Fibroblast of peridontal ligament (primary cell): ENCODE measurements around the gene MDH1B.
A peak's percentile ranks its signal among the peaks of the same experiment; 100 is the strongest.
"Not testable (repeated sequence)": the region's sequence is repeated elsewhere in the genome, so short reads cannot be mapped to it uniquely, and the experiment has no call there.

Source experiments
- DNase-seq: peaks from one replicate; pipeline ENCODE4 v3.0.0-alpha.2; 2010; ENCODE audit errors: extremely low read depth

Gene MDH1B

DNA sequence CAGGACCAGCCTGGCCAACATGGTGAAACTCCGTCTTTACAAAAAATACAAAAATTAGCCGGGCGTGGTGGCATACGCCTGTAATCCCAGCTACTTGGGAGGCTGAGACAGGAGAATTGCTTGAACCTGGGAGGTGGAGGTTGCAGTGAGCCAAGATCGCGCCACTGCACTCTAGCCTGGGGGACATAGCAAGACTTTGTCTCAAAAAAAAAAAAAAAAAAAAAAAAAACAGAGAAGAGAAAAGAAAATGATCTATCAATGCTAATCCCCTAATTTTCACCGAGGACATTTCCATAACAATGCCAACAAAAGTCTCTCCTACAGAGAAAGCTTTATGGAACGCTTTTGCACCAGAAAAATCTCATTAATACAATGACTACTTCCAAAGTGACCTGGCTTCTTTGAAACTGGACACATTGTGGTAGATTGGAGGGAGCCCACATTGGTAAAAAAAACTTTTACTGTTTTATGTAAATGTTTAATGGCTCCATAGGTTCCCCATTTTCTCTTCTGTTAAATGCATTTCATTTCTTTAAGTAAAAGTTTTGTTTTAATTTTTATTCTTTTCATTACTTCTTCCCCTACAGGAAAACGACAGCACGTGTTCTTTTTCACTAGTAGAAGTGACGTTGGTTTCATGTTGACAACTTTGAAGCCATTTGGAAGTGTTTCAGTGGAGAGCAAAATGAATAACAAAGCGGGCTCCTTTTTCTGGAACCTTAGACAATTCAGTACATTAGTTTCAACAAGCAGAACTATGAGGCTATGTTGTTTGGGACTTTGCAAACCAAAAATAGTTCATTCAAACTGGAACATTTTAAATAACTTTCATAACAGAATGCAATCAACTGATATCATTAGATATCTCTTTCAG is 1.2 kb upstream of the MDH1B start:
- no peak for DNase-seq

- DNase-seq = no peak
Measured at GRCh38 chr2:206764673-206765241, 371 bp downstream of the MDH1B start.

GRCh38 chr2:206756816-206757215 is 8.3 kb downstream of the MDH1B start:
- no peak for DNase-seq

DNA sequence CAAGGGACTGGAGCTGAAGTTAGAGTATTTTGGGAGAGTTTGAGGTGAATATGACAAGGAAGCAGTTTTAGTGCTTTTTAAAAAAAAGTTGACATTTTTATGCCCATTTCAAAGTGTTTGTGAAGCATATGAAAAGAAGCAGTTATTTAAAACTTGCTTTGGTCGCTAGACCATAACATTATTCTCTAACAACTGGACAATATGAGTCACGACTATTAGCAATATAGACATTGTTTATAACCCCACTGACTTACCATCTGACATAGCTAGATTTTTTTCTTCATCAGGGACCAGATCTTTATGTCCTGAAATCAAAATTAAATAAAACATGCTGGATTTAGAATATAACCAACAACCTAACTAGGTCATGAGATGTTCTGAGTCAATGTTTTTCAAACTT is 24.3 kb downstream of the MDH1B start:
- DNase-seq = no peak

GRCh38 chr2:206739271-206739670 is 25.9 kb downstream of the MDH1B start:
- no peak for DNase-seq

DNA sequence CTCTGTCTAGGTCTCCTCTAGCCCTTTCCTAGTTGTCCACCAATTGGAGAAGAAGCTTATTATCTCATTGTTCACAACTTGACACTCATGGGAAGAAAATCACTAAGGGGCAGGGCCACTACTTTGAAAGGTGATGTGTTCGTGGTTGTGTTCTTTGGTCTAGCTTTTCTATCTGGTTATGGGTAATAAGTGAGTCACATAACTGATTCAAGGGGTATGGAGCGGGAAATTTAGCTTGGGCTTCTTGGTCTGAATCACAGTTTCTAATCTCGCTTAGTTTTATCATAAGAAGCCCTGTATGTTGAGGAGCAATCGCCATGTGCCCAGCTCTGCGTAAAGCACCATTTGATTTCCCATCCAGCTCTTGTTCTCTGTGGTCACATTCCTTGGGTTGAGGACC is 28.2 kb downstream of the MDH1B start:
- no peak for DNase-seq

DNA sequence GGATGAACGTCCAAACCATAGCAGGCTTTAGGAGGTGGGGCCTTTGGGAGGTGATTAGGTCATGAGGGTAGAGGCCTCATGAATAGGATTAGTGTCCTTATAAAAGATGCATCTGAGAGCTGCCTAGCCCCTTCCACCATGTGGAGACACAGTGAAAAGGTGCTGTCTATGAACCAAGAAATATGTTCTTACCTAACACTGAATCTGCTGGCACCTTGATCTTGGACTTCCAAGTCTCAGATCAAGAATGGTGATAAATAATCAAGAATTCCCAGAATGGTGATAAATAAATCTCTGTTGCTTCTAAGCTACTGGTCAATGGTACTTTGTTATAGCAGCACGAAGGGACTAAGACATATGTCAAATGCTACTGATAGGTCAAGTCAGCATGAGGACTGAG is 31.8 kb downstream of the MDH1B start:
- DNase-seq = no peak

DNA sequence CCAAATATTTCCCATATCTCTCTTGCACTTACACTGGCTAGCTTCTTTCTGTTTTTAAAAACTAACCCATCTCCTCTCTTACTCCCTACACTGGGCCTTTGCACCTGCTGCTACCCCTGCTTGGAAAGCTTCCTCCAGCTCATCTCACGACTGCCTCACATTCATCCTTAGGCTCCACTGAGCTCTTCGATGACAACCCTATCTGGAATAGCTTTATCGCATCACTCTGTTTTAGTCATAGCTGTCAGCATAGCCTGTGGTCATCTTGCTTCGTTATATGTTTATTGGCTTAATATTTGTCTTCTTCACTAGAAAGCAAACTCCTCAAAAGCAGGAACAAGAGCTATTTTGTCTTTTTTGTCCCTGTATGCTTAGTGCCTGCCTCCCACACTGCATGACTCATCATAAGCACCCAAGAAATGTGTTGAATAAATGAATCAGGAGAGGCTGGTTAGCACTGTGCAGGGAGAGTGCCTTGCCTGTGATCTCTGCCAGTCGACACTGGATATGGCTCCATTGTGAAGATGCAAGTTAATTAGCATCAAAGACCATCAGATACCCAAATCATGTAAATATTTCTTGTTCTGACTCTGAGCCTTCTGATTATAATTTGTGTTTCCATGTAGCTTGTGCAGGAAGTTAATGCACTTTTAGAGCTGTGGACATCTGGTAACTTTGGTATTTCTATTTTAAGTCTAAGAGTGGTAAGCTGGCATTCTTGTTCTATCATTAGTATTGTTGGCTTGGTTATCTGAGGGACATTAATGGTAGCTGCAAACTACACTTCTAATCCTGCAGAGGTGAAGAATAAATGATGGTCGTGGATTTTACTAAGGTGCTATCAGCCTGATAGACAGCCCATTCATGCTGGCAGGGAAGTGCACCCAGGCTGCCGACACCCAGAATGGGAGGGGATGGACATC is 36.6 kb downstream of the MDH1B start:
- no peak for DNase-seq

DNA sequence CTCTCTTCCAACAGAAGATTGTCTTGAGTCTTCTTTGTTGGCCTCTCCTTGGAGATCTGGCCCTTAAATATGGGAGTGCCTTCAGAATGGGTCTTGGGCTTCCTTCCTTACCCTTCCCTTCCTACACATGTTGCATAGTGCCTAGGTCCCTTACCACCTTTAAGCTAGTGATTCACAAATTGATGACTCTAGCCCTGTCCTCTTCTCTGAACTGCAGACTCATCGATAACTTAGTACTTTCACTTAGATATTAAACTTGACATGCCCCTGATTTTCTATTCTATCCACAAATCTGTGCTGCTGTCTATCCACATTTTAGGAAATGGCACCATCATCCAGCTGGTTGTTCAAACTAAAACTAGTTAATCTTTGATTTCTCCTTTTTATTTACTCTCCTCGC is 37.8 kb downstream of the MDH1B start:
- DNase-seq = no peak

- DNase-seq = no peak
Measured at GRCh38 chr2:206723288-206723687, 41.8 kb downstream of the MDH1B start.

GRCh38 chr2:206721256-206721920 is 43.7 kb downstream of the MDH1B start:
- no peak for DNase-seq

GRCh38 chr2:206718296-206718695 is 46.8 kb downstream of the MDH1B start, which contains the start of gene DYTN:
Gene DYTN (minus strand): TSS chr2:206718396. CDS start chr2:206718279, 117 bp downstream.
- no peak for DNase-seq

- DNase-seq = no peak
Measured at GRCh38 chr2:206716623-206717022, 48.5 kb downstream of the MDH1B start.

GRCh38 chr2:206715183-206715582 is 49.9 kb downstream of the MDH1B start:
- not testable (repeated sequence) for DNase-seq

DNA sequence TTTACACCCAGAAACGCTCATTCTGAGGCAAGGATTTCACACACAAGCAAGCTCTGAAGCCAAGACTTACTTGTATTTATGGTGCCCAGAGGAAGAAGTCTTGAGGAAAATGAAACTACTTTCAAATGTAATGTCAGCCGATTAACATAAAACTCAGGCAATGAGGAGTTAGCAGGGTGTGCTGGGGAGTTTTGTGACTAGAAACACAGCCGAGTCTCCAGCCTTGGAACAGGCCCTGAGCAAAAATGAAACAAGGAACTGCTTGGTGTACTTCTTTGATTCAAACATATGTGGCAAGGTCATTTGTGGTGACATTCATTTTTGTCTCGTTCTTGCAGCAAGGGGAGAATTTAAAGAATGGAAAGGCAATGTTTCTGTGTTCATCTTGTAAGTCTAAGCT is 51.4 kb downstream of the MDH1B start:
- peak; percentile 17 for DNase-seq

DNA sequence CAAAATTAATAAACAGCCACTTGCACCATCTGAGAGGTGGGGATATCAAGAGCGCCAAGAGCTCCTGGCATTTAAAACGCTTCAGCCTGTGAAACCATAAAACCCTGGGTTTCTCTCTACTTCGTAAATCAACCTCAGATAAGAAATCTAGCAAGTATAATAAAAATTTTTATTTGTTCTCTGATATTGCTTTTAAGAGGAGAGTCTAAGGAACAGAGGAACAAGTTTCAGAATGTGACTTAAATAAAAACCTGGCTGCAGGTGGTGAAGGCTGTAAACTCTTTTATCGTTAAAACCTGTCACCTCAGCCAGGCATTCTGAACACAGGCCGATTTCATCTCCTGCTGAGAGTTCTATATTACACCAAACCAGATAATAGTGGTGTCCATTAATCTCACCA is 56.8 kb downstream of the MDH1B start:
- no peak for DNase-seq

GRCh38 chr2:206707164-206707701 is 57.9 kb downstream of the MDH1B start:
- DNase-seq = no peak

- no peak for DNase-seq
Measured at GRCh38 chr2:206701952-206702605, 63.0 kb downstream of the MDH1B start.

- DNase-seq = no peak
Measured at GRCh38 chr2:206700156-206700555, 65.0 kb downstream of the MDH1B start.

DNA sequence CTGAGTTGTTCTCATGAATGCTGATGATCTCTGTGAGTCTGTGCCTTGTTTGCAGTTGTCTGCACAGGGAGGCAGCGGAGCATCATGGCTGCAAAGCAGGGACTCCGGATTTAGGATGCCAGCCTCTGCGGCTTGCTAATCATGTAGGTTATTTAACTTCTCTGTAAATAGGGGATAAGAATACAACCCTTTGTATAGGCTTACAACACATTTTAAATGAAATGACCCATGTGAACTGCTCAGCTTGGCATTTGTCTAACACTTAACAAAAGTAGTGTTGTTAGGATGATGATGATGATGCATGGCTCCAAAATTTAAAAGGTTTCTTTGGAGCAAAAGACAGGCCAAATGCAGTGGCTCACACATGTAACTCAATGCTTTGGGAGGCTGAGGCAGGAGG is 66.3 kb downstream of the MDH1B start:
- no peak for DNase-seq

GRCh38 chr2:206696910-206697309 is 68.2 kb downstream of the MDH1B start:
- no peak for DNase-seq
